ENCODE data around the gene TSR3.

- TF ChIP-seq SIN3A (IDR thresholded peaks at IDR 0.05; ENCODE audit: borderline replicate concordance, insufficient read depth, low read length) (no peak), POLR2AphosphoS5 (IDR thresholded peaks at IDR 0.05; ENCODE audit: low read depth, low read length) (no peak; the same call in 1 of the 2 replicates), TAF1 (IDR thresholded peaks at IDR 0.05; ENCODE audit: borderline replicate concordance, insufficient read depth, low read length) (no peak), REST (IDR thresholded peaks at IDR 0.05; ENCODE audit: insufficient read depth in 1 of 2, low read depth in 2 of 2, low read length in 2 of 2) (no peak)
Observed at GRCh38 chr16:1325261-1325660, 26.4 kb downstream of the TSR3 start.
